BJ (cell line): ENCODE results near the gene ANO9. TPM values are rescaled to one million over a fixed set of nuclear protein-coding genes. Genes with fewer than 3 reads are reported as not detected.

Source experiments
- CTCF ChIA-PET: fragments of 350-600 bp; formaldehyde crosslinking; extraction: SDS; loops from one replicate; lab custom pipeline; 2021; ENCODE audit warnings: antibody characterized with exemption, inconsistent platforms; lab: Yijun Ruan, JAX
- POLR2A ChIA-PET: fragments of 300-600 bp; sonication (Branson Sonifier 250); formaldehyde crosslinking; extraction: SDS; loops from one replicate; lab custom pipeline; 2021; ENCODE audit warnings: antibody characterized with exemption; lab: Charles Lee
- DNase-seq: peaks from one replicate; pipeline ENCODE4 v3.0.0-alpha.2; 2011; ENCODE audit warnings: low read depth
- H3K27me3 ChIP-seq: 2 replicates; pipeline ENCODE4 v1.6.0; 2011; ENCODE audit warnings: low read length; ENCODE audit not compliant: control insufficient read depth, insufficient read depth
- H3K36me3 ChIP-seq: 2 replicates; pipeline ENCODE4 v1.5.1; 2011; ENCODE audit warnings: low read length; ENCODE audit not compliant: control insufficient read depth, insufficient read depth
- H3K4me3 ChIP-seq: 2 replicates; pipeline ENCODE4 v1.5.1; 2011; ENCODE audit warnings: low read depth, mild to moderate bottlenecking, control low read depth, low read length
- CTCF ChIP-seq: IDR thresholded peaks from 2 replicates; pipeline ENCODE4 v1.5.1; 2011; ENCODE audit warnings: low read depth, mild to moderate bottlenecking, control low read depth, inconsistent platforms, low read length, moderate library complexity; ENCODE audit not compliant: insufficient read depth
- polyA plus RNA-seq: library from polyadenylated mRNA; depleted of rRNA; stranded (reverse); fragments of >200 nt; gene quantifications from 2 replicates; pipeline ENCODE4 v1.2.3, GENCODE V29; 2011

ANO9 gene
- polyA plus RNA-seq, 1 experiment, result not detected

- Histone ChIP-seq H3K36me3 (0 out of 2 replicates have a peak, but pooled peaks cover 2% of the 10 kb centered on the region), H3K27me3 (no peaks in the 10 kb centered on the region), H3K4me3 (no peak overlapping the region)
- ChIA-PET POLR2A (no interaction called here), CTCF (no interaction called here)
- no peak for DNase-seq
- no peak for TF ChIP-seq CTCF
These were observed 65.2 kb downstream of the ANO9 start for GRCh38 chr11:376531-377173.

GRCh38 chr11:375065-376025 is 66.5 kb downstream of the ANO9 start:
- 0 out of 2 replicates have a peak, but pooled peaks cover 2% of the 10 kb centered on the region for H3K36me3 ChIP-seq
- peaks cover 3% of the 10 kb centered on the region for H3K27me3 ChIP-seq
- DNase-seq, result no peak
- no peak overlapping the region for H3K4me3 ChIP-seq
- ChIA-PET POLR2A (no interaction called here), CTCF (no interaction called here)
- TF ChIP-seq CTCF, result no peak

- Histone ChIP-seq H3K27me3 (peaks cover 6% of the 10 kb centered on the region), H3K36me3 (0 out of 2 replicates have a peak, but pooled peaks cover 2% of the 10 kb centered on the region), H3K4me3 (no peak overlapping the region)
- no peak for DNase-seq
- ChIA-PET CTCF (interaction anchor here (0.6 kb wide), 1 partner anchor 188 kb away, joined by 3 read pairs; no protein-coding TSS in a partner anchor), POLR2A (no interaction called here)
- no peak for TF ChIP-seq CTCF
These were observed 67.9 kb downstream of the ANO9 start for GRCh38 chr11:373716-374551.

- peaks cover 9% of the 10 kb centered on the region for H3K27me3 ChIP-seq
- 0 out of 2 replicates have a peak, but pooled peaks cover 2% of the 10 kb centered on the region for H3K36me3 ChIP-seq
- CTCF ChIA-PET, result interaction anchor here (0.5 to 0.6 kb wide), 2 partner anchors 10 to 187 kb away, joined by 3 read pairs; no protein-coding TSS in a partner anchor
- POLR2A ChIA-PET, result no interaction called here
- no peak for DNase-seq
- H3K4me3 ChIP-seq, result no peak overlapping the region
- no peak for TF ChIP-seq CTCF
These were observed 68.7 kb downstream of the ANO9 start for GRCh38 chr11:372809-373715.
